ENCODE data around the gene HIKESHI. TPM values are rescaled to one million over a fixed set of nuclear protein-coding genes. Genes with fewer than 3 reads are reported as not detected.

The HIKESHI gene
- total RNA-seq, 2 donors from 2014 or later, result 23.7 to 27.8 TPM

GRCh38 chr11:86274999-86275398, 27.0 kb upstream of the HIKESHI start:
- Histone ChIP-seq H3K27ac (no peak overlapping the region), H3K9ac (ENCODE audit: low read depth in 2 of 2, low read length in 2 of 2) (no peak overlapping the region), H3K4me1 (no peaks in the 10 kb centered on the region), H3K9me3 (no peaks in the 10 kb centered on the region), H3K4me3 (no peak overlapping the region), H3K27me3 (no peaks in the 10 kb centered on the region), H3K36me3 (peaks cover 5% of the 10 kb centered on the region)
- TF ChIP-seq CTCF (IDR thresholded peaks at IDR 0.05), result no peak
- DNase-seq, result no peak
- intact Hi-C loops (cut with DNase I), result no loop called here

- no peak overlapping the region for H3K9ac ChIP-seq (ENCODE audit: low read depth in 2 of 2, low read length in 2 of 2)
- no peak overlapping the region for H3K27ac ChIP-seq
- H3K27me3 ChIP-seq, result no peaks in the 10 kb centered on the region
- no peaks in the 10 kb centered on the region for H3K9me3 ChIP-seq
- H3K4me3 ChIP-seq, result no peak overlapping the region
- no peak for DNase-seq
- H3K36me3 ChIP-seq, result peaks cover 5% of the 10 kb centered on the region
- intact Hi-C loops (cut with DNase I), result no loop called here
- no peak for TF ChIP-seq CTCF (IDR thresholded peaks at IDR 0.05)
- H3K4me1 ChIP-seq, result no peaks in the 10 kb centered on the region
Measured at GRCh38 chr11:86275493-86276370, 26.3 kb upstream of the HIKESHI start.

- no peak for TF ChIP-seq CTCF (IDR thresholded peaks at IDR 0.05)
- intact Hi-C loops (cut with DNase I), result no loop called here
- no peak overlapping the region for H3K4me3 ChIP-seq
- peaks cover 5% of the 10 kb centered on the region for H3K36me3 ChIP-seq
- no peaks in the 10 kb centered on the region for H3K27me3 ChIP-seq
- no peaks in the 10 kb centered on the region for H3K4me1 ChIP-seq
- H3K9me3 ChIP-seq, result no peaks in the 10 kb centered on the region
- no peak overlapping the region for H3K9ac ChIP-seq (ENCODE audit: low read depth in 2 of 2, low read length in 2 of 2)
- no peak overlapping the region for H3K27ac ChIP-seq
- DNase-seq, result no peak
Measured at GRCh38 chr11:86277741-86278140, 24.3 kb upstream of the HIKESHI start.

GRCh38 chr11:86278226-86278625, 23.8 kb upstream of the HIKESHI start:
- TF ChIP-seq CTCF (IDR thresholded peaks at IDR 0.05), result no peak
- DNase-seq, result no peak
- no peaks in the 10 kb centered on the region for H3K4me1 ChIP-seq
- H3K36me3 ChIP-seq, result peaks cover 5% of the 10 kb centered on the region
- intact Hi-C loops (cut with DNase I), result no loop called here
- H3K27ac ChIP-seq, result no peak overlapping the region
- H3K27me3 ChIP-seq, result no peaks in the 10 kb centered on the region
- no peak overlapping the region for H3K9ac ChIP-seq (ENCODE audit: low read depth in 2 of 2, low read length in 2 of 2)
- no peak overlapping the region for H3K4me3 ChIP-seq
- H3K9me3 ChIP-seq, result no peaks in the 10 kb centered on the region

- intact Hi-C loops (cut with DNase I), result no loop called here
- H3K4me1 ChIP-seq, result no peaks in the 10 kb centered on the region
Measured at GRCh38 chr11:86279747-86280146, 22.3 kb upstream of the HIKESHI start.

More at GRCh38 chr11:86279747-86280146, 22.3 kb upstream of the HIKESHI start:
- Histone ChIP-seq H3K27me3 (no peaks in the 10 kb centered on the region), H3K9ac (ENCODE audit: low read depth in 2 of 2, low read length in 2 of 2) (no peak overlapping the region), H3K27ac (no peak overlapping the region), H3K9me3 (no peaks in the 10 kb centered on the region), H3K4me3 (no peak overlapping the region), H3K36me3 (peaks cover 7% of the 10 kb centered on the region)
- DNase-seq, result no peak
- TF ChIP-seq CTCF (IDR thresholded peaks at IDR 0.05), result no peak
